Osteoblast (primary cell): ENCODE data around the gene NEUROG1. TPM values are rescaled to one million over a fixed set of nuclear protein-coding genes. Genes with fewer than 3 reads are reported as not detected.
A peak's percentile ranks its signal among the peaks of the same experiment; 100 is the strongest.

Experiments
- DNase-seq: peaks from one replicate; pipeline ENCODE4 v3.0.0; 2011; ENCODE audit warnings: low spot score, mixed read lengths; ENCODE audit not compliant: insufficient read length; ENCODE audit errors: missing footprints
- H2AFZ ChIP-seq: 2 replicates; pipeline ENCODE4 v1.6.0; 2011; ENCODE audit warnings: mild to moderate bottlenecking, low read length
- H3K27ac ChIP-seq: 2 replicates; pipeline ENCODE4 v1.5.1; 2011; ENCODE audit warnings: mild to moderate bottlenecking, low read depth, low read length, moderate library complexity
- H3K27me3 ChIP-seq: 2 replicates; pipeline ENCODE4 v1.6.0; 2012; ENCODE audit warnings: mild to moderate bottlenecking, control low read depth, inconsistent platforms, low read length, moderate library complexity; ENCODE audit not compliant: insufficient read depth
- H3K36me3 ChIP-seq: 2 replicates; pipeline ENCODE4 v1.5.1; 2011; ENCODE audit warnings: mild to moderate bottlenecking, low read length, control low read depth, moderate library complexity; ENCODE audit not compliant: insufficient read depth
- H3K4me1 ChIP-seq: 2 replicates; pipeline ENCODE4 v1.5.1; 2011; ENCODE audit warnings: mild to moderate bottlenecking, low read length, control low read depth, moderate library complexity; ENCODE audit not compliant: insufficient read depth
- H3K4me2 ChIP-seq: 2 replicates; pipeline ENCODE4 v1.6.0; 2011; ENCODE audit warnings: mild to moderate bottlenecking, low read length; ENCODE audit not compliant: insufficient read depth
- H3K4me3 ChIP-seq: fragments of 200-600 bp; sonication (generic); 3 replicates; pipeline ENCODE4 v1.5.1; 2012; ENCODE audit warnings: mild to moderate bottlenecking, low read length, inconsistent platforms; ENCODE audit not compliant: insufficient read depth
- H3K79me2 ChIP-seq: 2 replicates; pipeline ENCODE4 v1.6.0; 2012; ENCODE audit warnings: mild to moderate bottlenecking, low read length, control low read depth, inconsistent platforms; ENCODE audit not compliant: insufficient read depth
- H3K9me3 ChIP-seq: 2 replicates; pipeline ENCODE4 v1.5.1; 2011; ENCODE audit warnings: low read depth, low read length, control low read depth
- H4K20me1 ChIP-seq: 2 replicates; pipeline ENCODE4 v1.6.0; 2012; ENCODE audit warnings: mild to moderate bottlenecking, low read length, control low read depth; ENCODE audit not compliant: insufficient read depth
- total RNA-seq: library from RNA; depleted of rRNA; stranded (reverse); fragments of >200 nt; gene quantifications from 2 replicates; pipeline ENCODE4 v1.2.3, GENCODE V29; 2012
- TF ChIP-seq, protein P1 (sequence below): IDR thresholded peaks from 2 replicates; pipeline ENCODE4 v1.5.1; 2011; ENCODE audit warnings: mild to moderate bottlenecking, low read depth, low read length, moderate library complexity; ENCODE audit errors: extremely low read depth

Gene NEUROG1
- total RNA-seq, 1 donor: not detected

GRCh38 chr5:135488727-135489465, 46.9 kb downstream of the NEUROG1 start:
- Histone ChIP-seq H3K36me3 (no peaks in the 10 kb centered on the region), H3K27ac (peak overlapping the region; percentile 1), H3K4me1 (peaks cover 27% of the 10 kb centered on the region), H3K27me3 (peaks cover 15% of the 10 kb centered on the region), H2AFZ (peak overlapping the region; percentile 93), H3K4me2 (peak overlapping the region; percentile 92), H3K4me3 (peak overlapping the region; percentile 77), H3K79me2 (no peaks in the 10 kb centered on the region), H4K20me1 (no peaks in the 10 kb centered on the region), H3K9me3 (no peaks in the 10 kb centered on the region)
- peak; percentile 98 for DNase-seq
- TF ChIP-seq, protein P1, sequence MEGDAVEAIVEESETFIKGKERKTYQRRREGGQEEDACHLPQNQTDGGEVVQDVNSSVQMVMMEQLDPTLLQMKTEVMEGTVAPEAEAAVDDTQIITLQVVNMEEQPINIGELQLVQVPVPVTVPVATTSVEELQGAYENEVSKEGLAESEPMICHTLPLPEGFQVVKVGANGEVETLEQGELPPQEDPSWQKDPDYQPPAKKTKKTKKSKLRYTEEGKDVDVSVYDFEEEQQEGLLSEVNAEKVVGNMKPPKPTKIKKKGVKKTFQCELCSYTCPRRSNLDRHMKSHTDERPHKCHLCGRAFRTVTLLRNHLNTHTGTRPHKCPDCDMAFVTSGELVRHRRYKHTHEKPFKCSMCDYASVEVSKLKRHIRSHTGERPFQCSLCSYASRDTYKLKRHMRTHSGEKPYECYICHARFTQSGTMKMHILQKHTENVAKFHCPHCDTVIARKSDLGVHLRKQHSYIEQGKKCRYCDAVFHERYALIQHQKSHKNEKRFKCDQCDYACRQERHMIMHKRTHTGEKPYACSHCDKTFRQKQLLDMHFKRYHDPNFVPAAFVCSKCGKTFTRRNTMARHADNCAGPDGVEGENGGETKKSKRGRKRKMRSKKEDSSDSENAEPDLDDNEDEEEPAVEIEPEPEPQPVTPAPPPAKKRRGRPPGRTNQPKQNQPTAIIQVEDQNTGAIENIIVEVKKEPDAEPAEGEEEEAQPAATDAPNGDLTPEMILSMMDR: no peak

GRCh38 chr5:135487839-135488514, 47.8 kb downstream of the NEUROG1 start:
- Histone ChIP-seq H2AFZ (peak overlapping the region; percentile 93), H4K20me1 (no peaks in the 10 kb centered on the region), H3K9me3 (no peaks in the 10 kb centered on the region), H3K27ac (no peak overlapping the region), H3K79me2 (no peaks in the 10 kb centered on the region), H3K4me1 (peaks cover 19% of the 10 kb centered on the region), H3K4me3 (peak overlapping the region; percentile 77), H3K27me3 (peaks cover 15% of the 10 kb centered on the region), H3K4me2 (peak overlapping the region; percentile 92), H3K36me3 (no peaks in the 10 kb centered on the region)
- no peak for DNase-seq
- TF ChIP-seq, protein P1: no peak

DNA sequence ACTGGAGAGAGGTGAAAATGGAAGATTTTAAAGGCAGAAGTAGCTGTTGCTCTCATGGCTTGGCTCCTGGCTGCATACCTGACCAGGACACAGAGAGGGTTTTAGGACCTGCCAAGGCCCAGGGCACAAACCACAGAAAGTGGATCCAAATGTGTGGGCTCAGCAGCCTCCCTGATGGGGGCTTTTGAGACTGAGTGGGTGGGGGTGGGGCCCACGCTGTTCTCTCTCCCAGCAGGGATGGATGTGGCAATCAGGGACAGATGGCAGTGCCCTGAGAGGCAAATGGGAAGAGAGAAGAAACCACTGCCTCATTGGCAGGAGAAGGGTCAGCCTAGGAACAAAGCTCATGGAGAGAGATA, 48.7 kb downstream of the NEUROG1 start:
- Histone ChIP-seq H3K4me3 (no peak overlapping the region), H4K20me1 (no peaks in the 10 kb centered on the region), H3K79me2 (no peaks in the 10 kb centered on the region), H3K4me1 (peaks cover 14% of the 10 kb centered on the region), H3K4me2 (no peak overlapping the region), H3K9me3 (no peaks in the 10 kb centered on the region), H3K27me3 (peaks cover 15% of the 10 kb centered on the region), H3K27ac (no peak overlapping the region), H3K36me3 (no peaks in the 10 kb centered on the region), H2AFZ (no peak overlapping the region)
- TF ChIP-seq, protein P1: no peak
- peak; percentile 69 for DNase-seq
